B cell (primary cell): ENCODE measurements around the gene HHIPL1.

Source experiments
- EZH2 ChIP-seq: IDR thresholded peaks from 2 replicates; pipeline ENCODE4 v1.6.1; 2012; ENCODE audit warnings: borderline replicate concordance, low read depth, mild to moderate bottlenecking, moderate library complexity, low read length; ENCODE audit not compliant: insufficient read depth, poor library complexity, severe bottlenecking
- TF ChIP-seq, protein P1 (sequence below): fragments of 200-600 bp; IDR thresholded peaks from one replicate; pipeline ENCODE4 v1.8.0; 2022; ENCODE audit warnings: antibody characterized with exemption, mild to moderate bottlenecking

DNA sequence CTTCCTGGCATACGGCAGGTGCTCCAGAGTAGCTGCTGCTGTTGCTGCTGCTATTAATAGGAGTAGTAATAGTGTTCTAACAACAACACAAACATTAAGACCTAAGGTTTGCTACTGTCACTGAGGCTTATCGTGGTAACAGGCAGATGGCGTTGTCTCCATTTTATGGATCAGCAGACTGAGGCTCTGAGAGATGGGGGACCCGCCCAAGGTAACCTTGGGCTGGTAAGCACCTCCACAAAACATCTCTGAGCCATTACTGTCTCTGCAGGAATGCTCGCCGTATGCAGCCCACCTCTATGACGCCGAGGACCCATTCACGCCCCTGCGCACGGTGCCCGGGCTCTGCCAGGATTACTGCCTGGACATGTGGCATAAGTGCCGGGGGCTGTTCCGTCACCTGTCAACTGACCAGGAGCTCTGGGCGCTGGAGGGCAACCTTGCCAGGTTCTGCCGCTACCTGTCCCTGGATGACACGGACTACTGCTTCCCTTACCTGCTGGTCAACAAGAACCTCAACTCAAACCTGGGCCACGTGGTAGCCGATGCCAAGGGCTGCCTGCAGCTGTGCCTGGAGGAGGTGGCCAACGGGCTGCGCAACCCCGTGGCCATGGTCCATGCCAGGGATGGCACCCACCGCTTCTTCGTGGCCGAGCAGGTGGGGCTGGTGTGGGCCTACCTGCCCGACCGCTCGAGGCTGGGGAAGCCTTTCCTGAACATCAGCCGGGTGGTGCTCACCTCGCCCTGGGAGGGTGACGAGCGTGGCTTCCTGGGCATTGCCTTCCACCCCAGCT, 7.2 kb downstream of the HHIPL1 start:
- TF ChIP-seq, protein P1, sequence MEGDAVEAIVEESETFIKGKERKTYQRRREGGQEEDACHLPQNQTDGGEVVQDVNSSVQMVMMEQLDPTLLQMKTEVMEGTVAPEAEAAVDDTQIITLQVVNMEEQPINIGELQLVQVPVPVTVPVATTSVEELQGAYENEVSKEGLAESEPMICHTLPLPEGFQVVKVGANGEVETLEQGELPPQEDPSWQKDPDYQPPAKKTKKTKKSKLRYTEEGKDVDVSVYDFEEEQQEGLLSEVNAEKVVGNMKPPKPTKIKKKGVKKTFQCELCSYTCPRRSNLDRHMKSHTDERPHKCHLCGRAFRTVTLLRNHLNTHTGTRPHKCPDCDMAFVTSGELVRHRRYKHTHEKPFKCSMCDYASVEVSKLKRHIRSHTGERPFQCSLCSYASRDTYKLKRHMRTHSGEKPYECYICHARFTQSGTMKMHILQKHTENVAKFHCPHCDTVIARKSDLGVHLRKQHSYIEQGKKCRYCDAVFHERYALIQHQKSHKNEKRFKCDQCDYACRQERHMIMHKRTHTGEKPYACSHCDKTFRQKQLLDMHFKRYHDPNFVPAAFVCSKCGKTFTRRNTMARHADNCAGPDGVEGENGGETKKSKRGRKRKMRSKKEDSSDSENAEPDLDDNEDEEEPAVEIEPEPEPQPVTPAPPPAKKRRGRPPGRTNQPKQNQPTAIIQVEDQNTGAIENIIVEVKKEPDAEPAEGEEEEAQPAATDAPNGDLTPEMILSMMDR: no peak
- TF ChIP-seq EZH2: no peak
